Breast epithelium (tissue), 3 donors: ENCODE data around the gene DHCR24.

ENCODE experiments used
- POLR2A ChIP-seq: fragments of 450-650 bp; IDR thresholded peaks from one replicate; pipeline ENCODE4 v1.6.1; 2016; ENCODE audit warnings: antibody characterized with exemption, mild to moderate bottlenecking, moderate library complexity
- TF ChIP-seq, protein P1 (sequence below), 3 donors: fragments of 450-650 bp; IDR thresholded peaks; one replicate each; pipeline ENCODE4 v1.5.1; 2016 to 2017; ENCODE audit warnings: antibody characterized with exemption in 3 of 3, mild to moderate bottlenecking in 3 of 3, moderate library complexity in 3 of 3

DNA sequence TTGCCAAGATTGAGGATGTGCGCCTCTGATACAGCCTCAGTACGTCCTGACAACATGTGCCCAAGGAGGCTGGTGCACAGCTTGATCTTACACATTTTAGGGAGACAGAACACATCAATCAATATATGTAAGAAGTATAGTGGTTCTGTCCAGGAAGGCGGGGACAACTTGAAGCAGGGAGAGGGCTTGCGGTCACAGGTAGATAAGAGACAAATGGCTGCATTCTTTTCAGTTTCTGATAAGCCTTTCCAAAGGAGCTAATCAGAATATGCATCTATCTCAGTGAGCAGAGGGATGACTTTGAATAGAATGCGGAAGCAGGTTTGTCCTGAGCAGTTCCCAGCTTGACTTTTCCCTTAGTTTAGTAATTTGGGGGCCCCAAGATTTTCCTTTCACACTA lies 10.2 kb downstream of the DHCR24 start:
- no peak for TF ChIP-seq POLR2A
- TF ChIP-seq, protein P1, sequence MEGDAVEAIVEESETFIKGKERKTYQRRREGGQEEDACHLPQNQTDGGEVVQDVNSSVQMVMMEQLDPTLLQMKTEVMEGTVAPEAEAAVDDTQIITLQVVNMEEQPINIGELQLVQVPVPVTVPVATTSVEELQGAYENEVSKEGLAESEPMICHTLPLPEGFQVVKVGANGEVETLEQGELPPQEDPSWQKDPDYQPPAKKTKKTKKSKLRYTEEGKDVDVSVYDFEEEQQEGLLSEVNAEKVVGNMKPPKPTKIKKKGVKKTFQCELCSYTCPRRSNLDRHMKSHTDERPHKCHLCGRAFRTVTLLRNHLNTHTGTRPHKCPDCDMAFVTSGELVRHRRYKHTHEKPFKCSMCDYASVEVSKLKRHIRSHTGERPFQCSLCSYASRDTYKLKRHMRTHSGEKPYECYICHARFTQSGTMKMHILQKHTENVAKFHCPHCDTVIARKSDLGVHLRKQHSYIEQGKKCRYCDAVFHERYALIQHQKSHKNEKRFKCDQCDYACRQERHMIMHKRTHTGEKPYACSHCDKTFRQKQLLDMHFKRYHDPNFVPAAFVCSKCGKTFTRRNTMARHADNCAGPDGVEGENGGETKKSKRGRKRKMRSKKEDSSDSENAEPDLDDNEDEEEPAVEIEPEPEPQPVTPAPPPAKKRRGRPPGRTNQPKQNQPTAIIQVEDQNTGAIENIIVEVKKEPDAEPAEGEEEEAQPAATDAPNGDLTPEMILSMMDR (IDR thresholded peaks at IDR 0.05), result no peak
